Tibial nerve (tissue), 4 donors: Measurements from ENCODE around the gene LRP8. TPM values are rescaled to one million over a fixed set of nuclear protein-coding genes. Genes with fewer than 3 reads are reported as not detected.

Experiments
- DNase-seq, 2 donors: peaks; one replicate each; pipeline ENCODE4 v3.0.0-alpha.2; 2019; ENCODE audit warnings: low spot score in 2 of 2
- H3K27ac ChIP-seq, 4 donors: fragments of 200-600 bp; sonication (generic) in 3 of 4; one replicate each; pipeline ENCODE4 v1.5.1; 2017 to 2019; ENCODE audit warnings: mild to moderate bottlenecking in 1 of 4
- H3K27me3 ChIP-seq, 2 donors: fragments of 200-600 bp; sonication (generic) in 1 of 2; one replicate each; pipeline versions ENCODE4 v1.5.1 to v1.6.0; 2017 to 2019
- H3K36me3 ChIP-seq, 3 donors: fragments of 200-600 bp; sonication (generic); one replicate each; pipeline ENCODE4 v1.5.1; 2018 to 2019
- H3K4me1 ChIP-seq, 4 donors: fragments of 200-600 bp; sonication (generic) in 3 of 4; one replicate each; pipeline ENCODE4 v1.5.1; 2017 to 2019
- H3K4me3 ChIP-seq, 4 donors: fragments of 200-600 bp; sonication (generic) in 3 of 4; one replicate each; pipeline ENCODE4 v1.5.1; 2017 to 2019; ENCODE audit warnings: mild to moderate bottlenecking in 1 of 4, moderate library complexity in 1 of 4
- H3K9me3 ChIP-seq, 4 donors: fragments of 200-600 bp; sonication (generic) in 3 of 4; one replicate each; pipeline ENCODE4 v1.5.1; 2017 to 2019
- CTCF ChIP-seq, 5 experiments: fragments of 200-600 bp in 3 of 5; fragments of 450-650 bp in 2 of 5; sonication (generic) in 3 of 5; IDR thresholded peaks; one replicate each; pipeline ENCODE4 v1.5.1; 2016 to 2019; ENCODE audit warnings: antibody characterized with exemption in 5 of 5, mild to moderate bottlenecking in 3 of 5, moderate library complexity in 2 of 5
- EP300 ChIP-seq, 2 donors: sonication (generic); formaldehyde crosslinking; IDR thresholded peaks; one replicate each; pipeline ENCODE4 v1.6.1; 2017; ENCODE audit warnings: antibody characterized with exemption in 2 of 2, mild to moderate bottlenecking in 1 of 2
- POLR2A ChIP-seq, 2 donors: fragments of 450-650 bp; IDR thresholded peaks; one replicate each; pipeline ENCODE4 v1.6.1; 2017; ENCODE audit warnings: antibody characterized with exemption in 2 of 2, mild to moderate bottlenecking in 2 of 2, moderate library complexity in 2 of 2
- WGBS, 2 donors: methylation state at CpG; one replicate each; pipeline ENCODE4 v1.1.5; 2018; 5-methylcytosine and 5-hydroxymethylcytosine counted together
- total RNA-seq, 4 donors: library from RNA; depleted of rRNA; stranded (reverse); fragments of >200 nt; gene quantifications; one replicate each; pipeline ENCODE4 v1.1.0, GENCODE V29; 2016

LRP8 gene
- total RNA-seq, 4 donors from 2014 or later, result 2.2 to 15.0 (median 2.5) TPM

- Histone ChIP-seq H3K4me1 (no peaks in the 10 kb centered on the region), H3K9me3 (no peaks in the 10 kb centered on the region), H3K36me3 (peaks cover 0 to 14% (median 0%) of the 10 kb centered on the region in 3 donors), H3K27me3 (no peaks in the 10 kb centered on the region), H3K4me3 (no peak overlapping the region), H3K27ac (no peak overlapping the region)
- TF ChIP-seq POLR2A (IDR thresholded peaks at IDR 0.05) (no peak), CTCF (IDR thresholded peaks at IDR 0.05) (no peak), EP300 (IDR thresholded peaks at IDR 0.05) (no peak)
- 91 to 92% methylated on average over 13 of the region's 13 CpGs for WGBS, 2 donors
- no peak for DNase-seq
These were observed 53.2 kb downstream of the LRP8 start for GRCh38 chr1:53274541-53275185.

DNA sequence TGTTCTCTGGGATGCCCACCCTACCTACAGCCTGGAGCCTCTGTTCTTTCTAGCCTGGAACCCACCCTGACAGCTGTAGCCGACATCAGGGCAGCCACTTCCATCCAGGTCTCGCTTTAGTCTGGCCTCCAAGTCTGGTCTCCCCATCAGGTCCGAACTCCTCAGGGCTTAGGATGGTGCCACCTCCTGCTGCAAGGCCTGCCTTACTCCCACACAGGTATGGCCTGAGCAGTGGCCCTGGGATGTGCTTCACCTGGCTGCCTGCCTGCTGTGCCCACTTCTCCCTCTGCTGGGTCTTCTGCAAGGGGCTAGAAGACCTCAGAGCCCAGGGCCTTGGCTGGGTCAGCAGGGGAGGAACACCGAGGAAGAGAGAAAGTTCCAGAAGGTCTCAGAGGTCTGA lies 53.8 kb downstream of the LRP8 start:
- no peak for DNase-seq
- H3K9me3 ChIP-seq, result no peaks in the 10 kb centered on the region
- WGBS, 2 donors, result 89 to 91% methylated on average over 4 of the region's 4 CpGs
- TF ChIP-seq POLR2A (IDR thresholded peaks at IDR 0.05) (no peak), EP300 (IDR thresholded peaks at IDR 0.05) (no peak), CTCF (IDR thresholded peaks at IDR 0.05) (no peak)
- no peak overlapping the region for H3K4me3 ChIP-seq
- no peak overlapping the region for H3K27ac ChIP-seq
- H3K4me1 ChIP-seq, result no peaks in the 10 kb centered on the region
- no peaks in the 10 kb centered on the region for H3K27me3 ChIP-seq
- H3K36me3 ChIP-seq, result peaks cover 0 to 14% (median 0%) of the 10 kb centered on the region in 3 donors

GRCh38 chr1:53273526-53273925 lies 54.3 kb downstream of the LRP8 start:
- Histone ChIP-seq H3K4me1 (no peaks in the 10 kb centered on the region), H3K4me3 (no peak overlapping the region), H3K27ac (no peak overlapping the region), H3K9me3 (no peaks in the 10 kb centered on the region), H3K27me3 (no peaks in the 10 kb centered on the region), H3K36me3 (peaks cover 0 to 14% (median 0%) of the 10 kb centered on the region in 3 donors)
- WGBS, 2 donors, result 73 to 83% methylated on average over 2 of the region's 2 CpGs
- DNase-seq, result no peak
- TF ChIP-seq CTCF (IDR thresholded peaks at IDR 0.05) (no peak), POLR2A (IDR thresholded peaks at IDR 0.05) (no peak), EP300 (IDR thresholded peaks at IDR 0.05) (no peak)

DNA sequence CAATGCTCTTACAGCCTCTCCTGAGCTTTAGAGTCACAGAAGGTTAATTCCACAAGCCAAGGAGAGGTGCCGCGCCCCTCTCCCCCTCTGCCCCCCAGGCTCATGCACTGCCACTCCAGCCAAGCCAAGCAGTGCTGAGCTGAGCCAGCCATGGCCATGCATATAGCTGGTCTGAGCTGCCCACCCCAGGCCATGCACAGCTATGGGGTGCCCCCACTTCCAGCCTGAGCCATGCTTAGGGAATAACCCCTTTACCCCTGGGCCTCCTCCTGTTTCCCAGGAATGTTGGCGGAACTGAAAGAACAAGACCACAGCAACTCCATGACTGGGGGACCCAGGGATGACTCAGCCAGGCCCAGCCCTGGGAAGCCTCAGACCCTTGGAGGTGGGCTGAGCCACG lies 55.5 kb downstream of the LRP8 start:
- no peaks in the 10 kb centered on the region for H3K27me3 ChIP-seq
- no peak for TF ChIP-seq POLR2A (IDR thresholded peaks at IDR 0.05)
- no peak for TF ChIP-seq CTCF (IDR thresholded peaks at IDR 0.05)
- TF ChIP-seq EP300 (IDR thresholded peaks at IDR 0.05), result no peak
- H3K27ac ChIP-seq, result no peak overlapping the region
- H3K4me3 ChIP-seq, result no peak overlapping the region
- no peak for DNase-seq
- 86 to 90% methylated on average over 4 of the region's 4 CpGs for WGBS, 2 donors
- peaks cover 0 to 14% (median 0%) of the 10 kb centered on the region in 3 donors for H3K36me3 ChIP-seq
- H3K4me1 ChIP-seq, result no peaks in the 10 kb centered on the region
- no peaks in the 10 kb centered on the region for H3K9me3 ChIP-seq

DNA sequence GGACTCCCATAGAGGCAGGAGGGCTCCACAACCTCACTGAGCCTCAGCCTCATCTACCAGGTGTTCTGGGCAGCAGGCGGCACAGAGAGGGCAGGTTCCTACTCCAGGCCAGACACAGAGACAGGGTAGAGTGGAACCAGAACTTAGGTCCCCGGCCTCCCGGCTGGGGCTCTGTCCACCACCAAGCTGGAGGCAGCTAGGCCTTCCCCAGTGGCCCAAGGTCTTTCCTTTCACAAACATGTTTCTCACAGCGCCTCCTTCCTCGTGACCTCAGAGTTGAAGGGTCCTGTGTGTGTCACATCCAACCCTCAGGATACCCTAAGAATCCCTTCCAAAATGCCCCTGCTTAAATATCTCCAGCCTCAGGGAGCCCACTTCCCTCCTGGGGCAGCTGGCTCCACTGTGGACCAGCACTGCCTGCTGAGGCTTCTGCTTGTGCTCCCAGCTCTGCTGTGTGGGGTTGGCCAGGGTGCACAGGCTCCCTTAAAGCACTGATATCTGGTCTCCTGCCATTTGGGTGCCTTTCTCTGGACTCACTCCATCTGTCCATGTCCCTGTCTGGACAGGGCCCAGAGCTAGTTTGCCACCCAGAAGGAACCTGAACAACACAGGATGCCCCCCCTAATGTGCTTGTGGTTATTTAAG lies 56.3 kb downstream of the LRP8 start:
- no peak for DNase-seq
- H3K4me1 ChIP-seq, result no peaks in the 10 kb centered on the region
- H3K9me3 ChIP-seq, result no peaks in the 10 kb centered on the region
- H3K4me3 ChIP-seq, result no peak overlapping the region
- no peak overlapping the region for H3K27ac ChIP-seq
- H3K36me3 ChIP-seq, result peaks cover 0 to 14% (median 0%) of the 10 kb centered on the region in 3 donors
- 100% methylated on average over 5 of the region's 5 CpGs for WGBS, 2 donors
- no peak for TF ChIP-seq EP300 (IDR thresholded peaks at IDR 0.05)
- no peak for TF ChIP-seq CTCF (IDR thresholded peaks at IDR 0.05)
- TF ChIP-seq POLR2A (IDR thresholded peaks at IDR 0.05), result no peak
- H3K27me3 ChIP-seq, result no peaks in the 10 kb centered on the region
